GM12872 (cell line): ENCODE measurements around the gene GPR25.

Source experiments
- CTCF ChIP-seq: IDR thresholded peaks from 3 replicates; pipeline ENCODE4 v1.5.1; 2011; ENCODE audit warnings: low read depth, mild to moderate bottlenecking, low read length, moderate library complexity; ENCODE audit not compliant: insufficient read depth

The GPR25 gene

DNA sequence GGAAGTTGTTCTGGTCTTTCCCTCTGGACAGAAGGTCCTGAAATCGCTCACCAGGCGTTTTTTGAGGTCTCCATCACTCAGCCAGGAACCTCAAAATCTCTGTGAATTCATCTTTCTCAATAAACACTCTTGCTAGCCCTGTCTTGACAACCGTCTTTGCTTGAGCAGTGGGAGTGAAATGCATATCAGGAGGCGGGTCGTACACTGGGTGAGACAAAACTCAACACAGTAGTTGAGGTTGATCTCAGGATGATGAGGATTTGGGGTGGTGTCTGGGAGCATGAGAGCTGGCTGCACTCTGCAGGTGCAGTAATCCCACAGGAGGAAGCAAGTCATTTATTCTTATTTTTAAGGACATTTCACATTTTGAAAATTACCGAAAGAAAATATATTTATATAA is 1.9 kb downstream of the GPR25 start:
- TF ChIP-seq CTCF = no peak

- TF ChIP-seq CTCF = no peak
Observed at GRCh38 chr1:200875416-200875815, 2.6 kb downstream of the GPR25 start.

- TF ChIP-seq CTCF = no peak
Observed at GRCh38 chr1:200877010-200877409, 4.2 kb downstream of the GPR25 start.

- no peak for TF ChIP-seq CTCF
Observed at GRCh38 chr1:200877839-200878551, 5.2 kb downstream of the GPR25 start.

- no peak for TF ChIP-seq CTCF
Observed at GRCh38 chr1:200880212-200880611, 7.4 kb downstream of the GPR25 start.

- no peak for TF ChIP-seq CTCF
Observed at GRCh38 chr1:200883118-200883517, 10.3 kb downstream of the GPR25 start.

- no peak for TF ChIP-seq CTCF
Observed at GRCh38 chr1:200885623-200886402, 13.0 kb downstream of the GPR25 start.
